ENCODE measurements around the gene ADGRG4. TPM values are rescaled to one million over a fixed set of nuclear protein-coding genes. Genes with fewer than 3 reads are reported as not detected.

The ADGRG4 gene
- total RNA-seq, 1 experiment from 2014 or later = not detected

DNA sequence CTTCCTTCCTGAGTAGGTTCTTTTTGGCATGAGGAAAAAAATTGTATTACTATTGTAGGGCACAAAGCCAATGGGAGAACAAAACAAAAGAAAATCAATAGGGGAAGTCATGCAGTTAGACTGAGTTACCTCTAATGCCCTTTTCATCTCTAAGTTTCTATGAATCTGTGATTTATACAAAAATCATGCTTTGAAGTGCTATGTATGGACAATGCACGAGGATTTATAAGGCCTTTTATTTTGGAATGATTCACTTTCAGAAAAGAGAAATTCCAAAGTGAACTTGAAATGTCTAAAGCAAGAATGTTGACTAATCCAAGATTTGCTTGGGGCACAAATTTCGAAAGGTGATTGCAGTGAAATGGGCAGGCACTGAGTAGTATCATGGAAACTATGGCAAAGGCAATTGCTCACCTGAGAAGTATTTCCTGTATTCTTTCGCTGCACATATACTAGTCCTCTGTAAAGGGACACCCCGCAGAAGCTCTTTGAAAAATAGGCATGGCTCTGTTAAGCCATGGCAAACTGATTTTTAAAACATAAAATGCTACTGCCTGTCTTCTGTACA, 52.8 kb downstream of the ADGRG4 start:
- peaks cover 22% of the 10 kb centered on the region for H3K27me3 ChIP-seq (replicated peaks; ENCODE audit: insufficient read depth, low read depth, low read length, poor library complexity)
- H3K4me3 ChIP-seq (ENCODE audit: low read depth, low read length, poor library complexity, severe bottlenecking) = no peak overlapping the region
- POLR2A ChIA-PET (ENCODE audit: low non-redundant PET) = no interaction called here
- TF ChIP-seq EZH2 (IDR thresholded peaks at IDR 0.05; ENCODE audit: borderline replicate concordance, low read depth, low read length, poor library complexity, severe bottlenecking) = no peak
- no peak for TF ChIP-seq CTCF (conservative IDR thresholded peaks at IDR 0.05; ENCODE audit: low read depth, low read length)
- H3K27ac ChIP-seq (ENCODE audit: low read depth, low read length, poor library complexity, severe bottlenecking) = no peak overlapping the region
- intact Hi-C loops (cut with micrococcal nuclease; ENCODE audit: unreplicated experiment) = no loop called here
- no peaks in the 10 kb centered on the region for H3K36me3 ChIP-seq (ENCODE audit: insufficient read depth, low read length, poor library complexity, severe bottlenecking)
- DNase-seq (ENCODE audit: low spot score) = no peak
- H3K9me3 ChIP-seq (ENCODE audit: low read depth, low read length, poor library complexity, severe bottlenecking) = no peaks in the 10 kb centered on the region
- CTCF ChIA-PET = no interaction called here
- no TSS peak for BruUV-seq (replicated peaks)
- no peaks in the 10 kb centered on the region for H3K4me1 ChIP-seq (ENCODE audit: insufficient read depth, low read length, poor library complexity, severe bottlenecking)

- intact Hi-C loops (cut with micrococcal nuclease; ENCODE audit: unreplicated experiment) = no loop called here
- H3K4me1 ChIP-seq (ENCODE audit: insufficient read depth, low read length, poor library complexity, severe bottlenecking) = no peaks in the 10 kb centered on the region
- H3K9me3 ChIP-seq (ENCODE audit: low read depth, low read length, poor library complexity, severe bottlenecking) = no peaks in the 10 kb centered on the region
- H3K27ac ChIP-seq (ENCODE audit: low read depth, low read length, poor library complexity, severe bottlenecking) = no peak overlapping the region
- BruUV-seq (replicated peaks) = no TSS peak
- TF ChIP-seq EZH2 (IDR thresholded peaks at IDR 0.05; ENCODE audit: borderline replicate concordance, low read depth, low read length, poor library complexity, severe bottlenecking) (no peak), CTCF (conservative IDR thresholded peaks at IDR 0.05; ENCODE audit: low read depth, low read length) (no peak)
- DNase-seq (ENCODE audit: low spot score) = no peak
- H3K27me3 ChIP-seq (replicated peaks; ENCODE audit: insufficient read depth, low read depth, low read length, poor library complexity) = peaks cover 26% of the 10 kb centered on the region
- H3K4me3 ChIP-seq (ENCODE audit: low read depth, low read length, poor library complexity, severe bottlenecking) = no peak overlapping the region
- CTCF ChIA-PET = no interaction called here
- H3K36me3 ChIP-seq (ENCODE audit: insufficient read depth, low read length, poor library complexity, severe bottlenecking) = no peaks in the 10 kb centered on the region
- POLR2A ChIA-PET (ENCODE audit: low non-redundant PET) = no interaction called here
Observed at GRCh38 chrX:136354201-136354600, 53.4 kb downstream of the ADGRG4 start.

DNA sequence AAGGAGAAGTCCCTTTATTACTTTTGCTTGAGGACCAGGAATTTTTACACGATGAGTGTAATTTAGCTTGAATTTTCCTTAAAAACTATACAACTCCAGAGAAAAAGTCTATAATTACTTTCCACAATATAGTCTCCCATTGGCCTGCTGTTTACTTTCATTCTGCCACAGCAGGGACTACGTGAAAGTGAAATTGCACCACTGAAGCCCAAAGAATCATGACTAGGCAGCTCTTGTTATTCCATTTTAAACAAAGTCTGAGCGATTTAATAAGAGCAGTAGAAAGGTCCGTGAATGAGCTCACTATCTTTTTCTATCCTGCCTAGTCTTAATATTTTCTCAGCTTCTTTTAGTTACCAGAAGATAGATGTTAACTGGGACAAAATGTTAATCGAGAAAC, 68.6 kb downstream of the ADGRG4 start:
- intact Hi-C loops (cut with micrococcal nuclease; ENCODE audit: unreplicated experiment) = no loop called here
- no peak overlapping the region for H3K4me3 ChIP-seq (ENCODE audit: low read depth, low read length, poor library complexity, severe bottlenecking)
- no peaks in the 10 kb centered on the region for H3K4me1 ChIP-seq (ENCODE audit: insufficient read depth, low read length, poor library complexity, severe bottlenecking)
- H3K36me3 ChIP-seq (ENCODE audit: insufficient read depth, low read length, poor library complexity, severe bottlenecking) = no peaks in the 10 kb centered on the region
- DNase-seq (ENCODE audit: low spot score) = no peak
- H3K9me3 ChIP-seq (ENCODE audit: low read depth, low read length, poor library complexity, severe bottlenecking) = no peaks in the 10 kb centered on the region
- ChIA-PET CTCF (no interaction called here), POLR2A (ENCODE audit: low non-redundant PET) (no interaction called here)
- BruUV-seq (replicated peaks) = no TSS peak
- no peak for TF ChIP-seq EZH2 (IDR thresholded peaks at IDR 0.05; ENCODE audit: borderline replicate concordance, low read depth, low read length, poor library complexity, severe bottlenecking)
- TF ChIP-seq CTCF (conservative IDR thresholded peaks at IDR 0.05; ENCODE audit: low read depth, low read length) = no peak
- H3K27ac ChIP-seq (ENCODE audit: low read depth, low read length, poor library complexity, severe bottlenecking) = no peak overlapping the region
- H3K27me3 ChIP-seq (replicated peaks; ENCODE audit: insufficient read depth, low read depth, low read length, poor library complexity) = peaks cover 12% of the 10 kb centered on the region
